Measurements from ENCODE around the gene GPX3. TPM values are rescaled to one million over a fixed set of nuclear protein-coding genes. Genes with fewer than 3 reads are reported as not detected.

Gene GPX3
- total and polyA plus RNA-seq, 2 of the 13 experiments (the other 11 are each of a cell fraction or from before 2014, with no cell fraction given) = 33.8 to 1,892 TPM

DNA sequence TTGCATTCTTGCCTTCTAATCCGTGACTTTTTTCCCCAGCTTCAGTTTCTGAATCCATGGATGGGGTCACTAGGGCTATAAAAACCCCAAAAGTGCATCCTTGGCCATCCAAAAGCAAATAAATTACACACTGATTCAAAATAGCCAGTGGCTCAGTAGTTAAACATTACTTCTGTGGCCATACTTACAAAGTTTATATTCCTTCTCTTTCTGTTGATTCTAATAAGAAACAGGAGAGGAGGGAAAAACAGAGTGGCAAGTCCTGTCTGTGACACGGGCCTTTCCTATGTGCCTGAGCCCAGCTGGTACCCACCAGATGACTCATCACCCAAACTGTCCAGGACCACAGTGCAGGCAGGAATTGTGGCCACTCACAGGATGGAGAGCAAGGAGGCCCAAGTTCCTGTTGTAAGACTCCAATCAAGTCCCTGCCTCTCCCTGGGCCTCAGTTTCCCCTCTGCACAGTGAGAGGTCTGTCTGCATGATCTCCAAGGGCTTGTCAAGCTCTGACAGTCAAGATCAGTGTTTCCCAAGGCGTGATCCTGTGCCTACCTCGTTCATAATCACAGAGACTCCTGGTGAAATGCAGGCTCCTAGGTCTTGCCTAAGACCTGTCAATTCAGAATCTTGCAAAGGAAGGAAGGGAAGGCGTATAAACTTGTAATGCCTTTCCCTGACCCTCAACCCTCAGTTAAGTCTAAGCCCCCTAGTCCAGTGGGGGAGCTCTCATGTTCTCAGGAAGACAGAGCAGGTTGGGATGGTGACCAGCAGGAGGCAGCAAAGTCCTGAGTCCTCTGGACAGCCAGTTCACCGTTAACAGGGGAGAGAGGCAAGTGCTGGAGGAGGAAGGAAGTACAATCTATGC, 30.9 kb downstream of the GPX3 start:
- DNase-seq (ENCODE audit: low spot score) = peak; percentile 68
- H2AFZ ChIP-seq (ENCODE audit: low read length) = no peak overlapping the region
- TF ChIP-seq EZH2 (conservative IDR thresholded peaks at IDR 0.05; ENCODE audit: low read depth, low read length) = no peak
- no peak for TF ChIP-seq MXI1 (IDR thresholded peaks at IDR 0.05; ENCODE audit: borderline replicate concordance, low read depth, low read length)
- no peak for TF ChIP-seq ZEB1 (IDR thresholded peaks at IDR 0.05; ENCODE audit: insufficient replicate concordance, low read depth)
- no peak for TF ChIP-seq ZFY (CRISPR knock-in tag; IDR thresholded peaks at IDR 0.05)
- no peak for TF ChIP-seq ZNF607 (CRISPR knock-in tag; IDR thresholded peaks at IDR 0.05; ENCODE audit: borderline replicate concordance)
- TF ChIP-seq, protein P1, sequence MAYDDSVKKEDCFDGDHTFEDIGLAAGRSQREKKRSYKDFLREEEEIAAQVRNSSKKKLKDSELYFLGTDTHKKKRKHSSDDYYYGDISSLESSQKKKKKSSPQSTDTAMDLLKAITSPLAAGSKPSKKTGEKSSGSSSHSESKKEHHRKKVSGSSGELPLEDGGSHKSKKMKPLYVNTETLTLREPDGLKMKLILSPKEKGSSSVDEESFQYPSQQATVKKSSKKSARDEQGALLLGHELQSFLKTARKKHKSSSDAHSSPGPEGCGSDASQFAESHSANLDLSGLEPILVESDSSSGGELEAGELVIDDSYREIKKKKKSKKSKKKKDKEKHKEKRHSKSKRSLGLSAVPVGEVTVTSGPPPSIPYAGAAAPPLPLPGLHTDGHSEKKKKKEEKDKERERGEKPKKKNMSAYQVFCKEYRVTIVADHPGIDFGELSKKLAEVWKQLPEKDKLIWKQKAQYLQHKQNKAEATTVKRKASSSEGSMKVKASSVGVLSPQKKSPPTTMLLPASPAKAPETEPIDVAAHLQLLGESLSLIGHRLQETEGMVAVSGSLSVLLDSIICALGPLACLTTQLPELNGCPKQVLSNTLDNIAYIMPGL (CRISPR knock-in tag; IDR thresholded peaks at IDR 0.05; ENCODE audit: borderline replicate concordance in 1 of 2, low read depth in 1 of 2) = peak in 1 of 2 experiments; percentile 55; a peak in 1 of 4 replicates
- no peak for TF ChIP-seq SRSF4 (IDR thresholded peaks at IDR 0.05; ENCODE audit: low read depth, low read length, poor library complexity, severe bottlenecking)
- TF ChIP-seq ZNF143 (CRISPR knock-in tag; IDR thresholded peaks at IDR 0.05) = no peak
- TF ChIP-seq ZNF552 (CRISPR knock-in tag; IDR thresholded peaks at IDR 0.05; ENCODE audit: borderline replicate concordance) = no peak
- TF ChIP-seq ZNF577 (CRISPR knock-in tag; IDR thresholded peaks at IDR 0.05; ENCODE audit: borderline replicate concordance, low read depth) = no peak
- no peak for TF ChIP-seq HNRNPK (IDR thresholded peaks at IDR 0.05; ENCODE audit: low read depth, low read length, poor library complexity, severe bottlenecking)
- no peak for TF ChIP-seq HOXA7 (CRISPR knock-in tag; IDR thresholded peaks at IDR 0.05)
- TF ChIP-seq, protein P2, sequence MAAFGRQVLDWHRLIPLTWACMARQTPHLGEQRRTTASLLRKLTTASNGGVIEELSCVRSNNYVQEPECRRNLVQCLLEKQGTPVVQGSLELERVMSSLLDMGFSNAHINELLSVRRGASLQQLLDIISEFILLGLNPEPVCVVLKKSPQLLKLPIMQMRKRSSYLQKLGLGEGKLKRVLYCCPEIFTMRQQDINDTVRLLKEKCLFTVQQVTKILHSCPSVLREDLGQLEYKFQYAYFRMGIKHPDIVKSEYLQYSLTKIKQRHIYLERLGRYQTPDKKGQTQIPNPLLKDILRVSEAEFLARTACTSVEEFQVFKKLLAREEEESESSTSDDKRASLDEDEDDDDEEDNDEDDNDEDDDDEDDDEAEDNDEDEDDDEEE (CRISPR knock-in tag; IDR thresholded peaks at IDR 0.05) = no peak
- no peak for TF ChIP-seq ZNF788 (CRISPR knock-in tag; IDR thresholded peaks at IDR 0.05; ENCODE audit: borderline replicate concordance)
- TF ChIP-seq, protein P3, sequence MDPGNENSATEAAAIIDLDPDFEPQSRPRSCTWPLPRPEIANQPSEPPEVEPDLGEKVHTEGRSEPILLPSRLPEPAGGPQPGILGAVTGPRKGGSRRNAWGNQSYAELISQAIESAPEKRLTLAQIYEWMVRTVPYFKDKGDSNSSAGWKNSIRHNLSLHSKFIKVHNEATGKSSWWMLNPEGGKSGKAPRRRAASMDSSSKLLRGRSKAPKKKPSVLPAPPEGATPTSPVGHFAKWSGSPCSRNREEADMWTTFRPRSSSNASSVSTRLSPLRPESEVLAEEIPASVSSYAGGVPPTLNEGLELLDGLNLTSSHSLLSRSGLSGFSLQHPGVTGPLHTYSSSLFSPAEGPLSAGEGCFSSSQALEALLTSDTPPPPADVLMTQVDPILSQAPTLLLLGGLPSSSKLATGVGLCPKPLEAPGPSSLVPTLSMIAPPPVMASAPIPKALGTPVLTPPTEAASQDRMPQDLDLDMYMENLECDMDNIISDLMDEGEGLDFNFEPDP (CRISPR knock-in tag; conservative IDR thresholded peaks at IDR 0.05) = no peak
- TF ChIP-seq, protein P4, sequence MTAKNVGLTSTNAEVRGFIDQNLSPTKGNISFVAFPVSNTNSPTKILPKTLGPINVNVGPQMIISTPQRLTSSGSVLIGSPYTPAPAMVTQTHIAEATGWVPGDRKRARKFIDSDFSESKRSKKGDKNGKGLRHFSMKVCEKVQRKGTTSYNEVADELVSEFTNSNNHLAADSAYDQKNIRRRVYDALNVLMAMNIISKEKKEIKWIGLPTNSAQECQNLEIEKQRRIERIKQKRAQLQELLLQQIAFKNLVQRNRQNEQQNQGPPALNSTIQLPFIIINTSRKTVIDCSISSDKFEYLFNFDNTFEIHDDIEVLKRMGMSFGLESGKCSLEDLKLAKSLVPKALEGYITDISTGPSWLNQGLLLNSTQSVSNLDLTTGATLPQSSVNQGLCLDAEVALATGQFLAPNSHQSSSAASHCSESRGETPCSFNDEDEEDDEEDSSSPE (CRISPR knock-in tag; IDR thresholded peaks at IDR 0.05) = no peak
- no peak for TF ChIP-seq SMAD1 (CRISPR knock-in tag; IDR thresholded peaks at IDR 0.05; ENCODE audit: borderline replicate concordance, low read depth)

More for the DNA sequence above, 30.9 kb downstream of the GPX3 start:
- Histone ChIP-seq H3K4me1 (ENCODE audit: insufficient read depth, low read length) (no peaks in the 10 kb centered on the region), H3K4me3 (replicated peaks in 1 of 3; ENCODE audit: insufficient read depth in 1 of 3, low read depth in 2 of 3, low read length in 3 of 3) (no peak overlapping the region), H4K20me1 (ENCODE audit: insufficient read depth, low read length) (peaks cover 7% of the 10 kb centered on the region; the same call in 1 of the 2 replicates), H3K4me2 (ENCODE audit: low read depth, low read length) (no peak overlapping the region), H3K27me3 (ENCODE audit: control insufficient read depth in 1 of 2, insufficient read depth in 2 of 2, low read length in 2 of 2) (no peaks in the 10 kb centered on the region), H3K27ac (ENCODE audit: extremely low read length, insufficient read depth, low read length) (no peak overlapping the region), H3K36me3 (replicated peaks in 1 of 2; ENCODE audit: control insufficient read depth in 1 of 2, insufficient read depth in 2 of 2, low read length in 2 of 2) (peaks cover 43 to 77% of the 10 kb centered on the region in 2 experiments), H3K9me3 (ENCODE audit: low read length) (no peaks in the 10 kb centered on the region), H3K9ac (ENCODE audit: insufficient read depth, low read depth, low read length) (no peak overlapping the region), H3K79me2 (ENCODE audit: insufficient read depth, low read length) (no peaks in the 10 kb centered on the region)
- ATAC-seq (peak; percentile 91), FAIRE-seq (peak; percentile 91)
- 77% methylated on average over 6 of the region's 6 CpGs for WGBS (ENCODE audit: low lambda C conversion rate)
- intact Hi-C loops (cut with micrococcal nuclease; ENCODE audit: unreplicated experiment) = loop anchor here (1.0 to 5.0 kb wide), 3 partner anchors 36 to 114 kb away; no protein-coding TSS in a partner anchor
- BruUV-seq (replicated peaks) = no TSS peak
- in situ Hi-C loops (cut with HindIII; ENCODE audit: extremely low pct_ligation_motif_present, low pct_unique_long_range_greater_than_20kb) = loop anchor here (5.0 kb wide), 1 partner anchor 66 kb away; no protein-coding TSS in a partner anchor
- POLR2A ChIA-PET = interaction anchor here (1.2 kb wide), 1 partner anchor 64 kb away, joined by 5 read pairs; no protein-coding TSS in a partner anchor
- CTCF ChIA-PET (ENCODE audit: low intra/inter-chr PET ratio, low total read pairs) = interaction anchor here (0.7 to 3.1 kb wide), 3 partner anchors 49 to 75 kb away, joined by 3 to 62 read pairs (median 6); no protein-coding TSS in a partner anchor
